ENCODE measurements around the gene PKN1.
A peak's percentile ranks its signal among the peaks of the same experiment; 100 is the strongest.
"Not testable (repeated sequence)": the region's sequence is repeated elsewhere in the genome, so short reads cannot be mapped to it uniquely, and the experiment has no call there.

The PKN1 gene

GRCh38 chr19:14432791-14433553, at the start of gene PKN1:
PKN1 (plus strand) TSS chr19:14433306; CDS start chr19:14433522, 216 bp downstream.
- peak in 1 of 2 experiments; percentile 3 for DNase-seq

GRCh38 chr19:14383661-14384555, 49.2 kb upstream of the PKN1 start:
- DNase-seq: no peak

GRCh38 chr19:14385492-14385891, 47.6 kb upstream of the PKN1 start:
- no peak for DNase-seq

GRCh38 chr19:14390548-14390947, 42.6 kb upstream of the PKN1 start:
- DNase-seq: no peak

- DNase-seq: no peak
Measured at GRCh38 chr19:14391156-14391821, 41.8 kb upstream of the PKN1 start.

- no peak for DNase-seq
Measured at GRCh38 chr19:14393329-14393728, 39.8 kb upstream of the PKN1 start.

- no peak for DNase-seq
Measured at GRCh38 chr19:14394167-14394566, 38.9 kb upstream of the PKN1 start.

GRCh38 chr19:14395262-14395661, 37.8 kb upstream of the PKN1 start:
- DNase-seq: no peak

GRCh38 chr19:14395710-14396336, 37.3 kb upstream of the PKN1 start:
- no peak for DNase-seq

- DNase-seq: not testable (repeated sequence)
Measured at GRCh38 chr19:14396730-14397129, 36.4 kb upstream of the PKN1 start.

- DNase-seq: not testable (repeated sequence)
Measured at GRCh38 chr19:14397168-14397567, 35.9 kb upstream of the PKN1 start.

- DNase-seq: no peak
Measured at GRCh38 chr19:14400951-14401431, 32.1 kb upstream of the PKN1 start.

GRCh38 chr19:14401468-14402195, 31.5 kb upstream of the PKN1 start:
- DNase-seq: no peak

- no peak for DNase-seq
Measured at GRCh38 chr19:14402332-14403144, 30.6 kb upstream of the PKN1 start.

- DNase-seq: not testable (repeated sequence)
Measured at GRCh38 chr19:14403145-14403930, 29.8 kb upstream of the PKN1 start.

GRCh38 chr19:14404312-14404711, 28.8 kb upstream of the PKN1 start:
- peak; percentile 8 to 56 for DNase-seq

GRCh38 chr19:14405380-14405757, 27.7 kb upstream of the PKN1 start:
- DNase-seq: no peak

- peak; percentile 71 to 81 for DNase-seq
Measured at GRCh38 chr19:14405758-14406644, 27.1 kb upstream of the PKN1 start.

Data from NCI-H187 (cell line).